Stimulated activated CD4-positive, alpha-beta T cell treated with anti-CD3 and anti-CD28 coated beads, Interleukin-4, amount 100 ng/mL, for 24 hours (primary cell): ENCODE results near the gene REEP1.
"Not testable (repeated sequence)": the region's sequence is repeated elsewhere in the genome, so short reads cannot be mapped to it uniquely, and the experiment has no call there.

Experiments used
- DNase-seq: peaks from one replicate; pipeline ENCODE4 v3.0.0-alpha.2; 2020

REEP1 gene

GRCh38 chr2:86275962-86276361, 61.5 kb downstream of the REEP1 start:
- DNase-seq, result no peak

- DNase-seq, result no peak
Measured at GRCh38 chr2:86275384-86275799, 62.0 kb downstream of the REEP1 start.

- no peak for DNase-seq
Measured at GRCh38 chr2:86274918-86275275, 62.5 kb downstream of the REEP1 start.

- DNase-seq, result no peak
Measured at GRCh38 chr2:86274265-86274917, 63.0 kb downstream of the REEP1 start.

- no peak for DNase-seq
Measured at GRCh38 chr2:86272111-86272510, 65.3 kb downstream of the REEP1 start.

- DNase-seq, result no peak
Measured at GRCh38 chr2:86271248-86271647, 66.2 kb downstream of the REEP1 start.

GRCh38 chr2:86263956-86264355, 73.5 kb downstream of the REEP1 start:
- DNase-seq, result no peak

GRCh38 chr2:86260978-86261377, 76.4 kb downstream of the REEP1 start:
- no peak for DNase-seq

GRCh38 chr2:86258106-86258505, 79.3 kb downstream of the REEP1 start:
- DNase-seq, result no peak

- no peak for DNase-seq
Measured at GRCh38 chr2:86256982-86257381, 80.4 kb downstream of the REEP1 start.

- DNase-seq, result no peak
Measured at GRCh38 chr2:86256300-86256699, 81.1 kb downstream of the REEP1 start.

GRCh38 chr2:86254576-86255538, 82.6 kb downstream of the REEP1 start:
- DNase-seq, result no peak

GRCh38 chr2:86253424-86253823, 84.0 kb downstream of the REEP1 start:
- DNase-seq, result no peak

GRCh38 chr2:86251840-86252266, 85.6 kb downstream of the REEP1 start:
- DNase-seq, result no peak

- no peak for DNase-seq
Measured at GRCh38 chr2:86249579-86250391, 87.6 kb downstream of the REEP1 start.

- no peak for DNase-seq
Measured at GRCh38 chr2:86249176-86249575, 88.2 kb downstream of the REEP1 start.

GRCh38 chr2:86245222-86245621, 92.2 kb downstream of the REEP1 start:
- not testable (repeated sequence) for DNase-seq

GRCh38 chr2:86244781-86245180, 92.6 kb downstream of the REEP1 start:
- not testable (repeated sequence) for DNase-seq

GRCh38 chr2:86243950-86244733, 93.3 kb downstream of the REEP1 start:
- no peak for DNase-seq

GRCh38 chr2:86243272-86243671, 94.2 kb downstream of the REEP1 start:
- no peak for DNase-seq

- DNase-seq, result no peak
Measured at GRCh38 chr2:86241611-86242010, 95.8 kb downstream of the REEP1 start.

GRCh38 chr2:86240251-86240650, 97.2 kb downstream of the REEP1 start:
- no peak for DNase-seq
